Measurements from ENCODE around the gene LAMTOR2.

- TF ChIP-seq CTCF (IDR thresholded peaks at IDR 0.05) (no peak), POLR2A (IDR thresholded peaks at IDR 0.05) (no peak)
Observed at GRCh38 chr1:156081180-156081916, 26.8 kb downstream of the LAMTOR2 start.
